HUES6 (cell line): ENCODE data around the gene ANKRD37.

Source experiments
- H3K27ac ChIP-seq: 2 replicates; pipeline ENCODE4 v1.7.0; 2013; ENCODE audit warnings: low read depth, mild to moderate bottlenecking, low read length, inconsistent platforms
- H3K27me3 ChIP-seq: 2 replicates; pipeline ENCODE4 v1.6.1; 2013; ENCODE audit warnings: low read length; ENCODE audit not compliant: control insufficient read depth, insufficient read depth
- H3K36me3 ChIP-seq: 2 replicates; pipeline ENCODE4 v1.6.1; 2013; ENCODE audit warnings: low read length; ENCODE audit not compliant: control insufficient read depth, insufficient read depth
- H3K4me1 ChIP-seq: 2 replicates; pipeline ENCODE4 v1.6.1; 2013; ENCODE audit warnings: low read length; ENCODE audit not compliant: control insufficient read depth, insufficient read depth
- H3K4me3 ChIP-seq: 2 replicates; pipeline ENCODE4 v1.5.1; 2013; ENCODE audit warnings: low read depth, low read length
- H3K9ac ChIP-seq: one replicate; pipeline ENCODE4 v1.6.1; 2013; ENCODE audit warnings: mild to moderate bottlenecking, low read length
- H3K9me3 ChIP-seq: 2 replicates; pipeline ENCODE4 v1.6.1; 2013; ENCODE audit warnings: low read depth, low read length; ENCODE audit not compliant: control insufficient read depth, insufficient read depth

The ANKRD37 gene

GRCh38 chr4:185394568-185395237 is 1.9 kb upstream of the ANKRD37 start:
- H3K4me1 ChIP-seq: peaks cover 10% of the 10 kb centered on the region; the same call in 1 of the 2 replicates
- no peaks in the 10 kb centered on the region; the same call in 1 of the 2 replicates for H3K9me3 ChIP-seq
- no peaks in the 10 kb centered on the region; the same call in 1 of the 2 replicates for H3K27me3 ChIP-seq
- no peak overlapping the region for H3K4me3 ChIP-seq
- H3K27ac ChIP-seq: no peak overlapping the region
- no peak overlapping the region for H3K9ac ChIP-seq
- H3K36me3 ChIP-seq: peaks cover 10% of the 10 kb centered on the region; the same call in 1 of the 2 replicates

- Histone ChIP-seq H3K9me3 (no peaks in the 10 kb centered on the region; the same call in 1 of the 2 replicates), H3K27ac (peak within 1 kb of the TSS; percentile 44; the same call in 1 of the 2 replicates), H3K9ac (peak within 1 kb of the TSS; percentile 65), H3K4me1 (peaks cover 10% of the 10 kb centered on the region; the same call in 1 of the 2 replicates), H3K36me3 (peaks cover 10% of the 10 kb centered on the region; the same call in 1 of the 2 replicates), H3K4me3 (peak within 1 kb of the TSS; percentile 67), H3K27me3 (no peaks in the 10 kb centered on the region; the same call in 1 of the 2 replicates)
Observed at GRCh38 chr4:185395238-185395955, 1.2 kb upstream of the ANKRD37 start, which contains the start of gene LRP2BP. Gene LRP2BP (minus strand): TSS chr4:185395924. CDS start chr4:185378186, 17,738 bp downstream.

GRCh38 chr4:185395956-185396723 is 501 bp upstream of the ANKRD37 start:
- peak overlapping the region; percentile 65 for H3K9ac ChIP-seq
- peaks cover 13% of the 10 kb centered on the region; the same call in 1 of the 2 replicates for H3K36me3 ChIP-seq
- no peaks in the 10 kb centered on the region; the same call in 1 of the 2 replicates for H3K27me3 ChIP-seq
- peak overlapping the region; percentile 44; the same call in 1 of the 2 replicates for H3K27ac ChIP-seq
- no peaks in the 10 kb centered on the region; the same call in 1 of the 2 replicates for H3K9me3 ChIP-seq
- H3K4me3 ChIP-seq: peak overlapping the region; percentile 67
- H3K4me1 ChIP-seq: peaks cover 10% of the 10 kb centered on the region; the same call in 1 of the 2 replicates

GRCh38 chr4:185398618-185399017 is 2.0 kb downstream of the ANKRD37 start:
- Histone ChIP-seq H3K27ac (no peak overlapping the region), H3K9me3 (no peaks in the 10 kb centered on the region), H3K9ac (no peak overlapping the region), H3K4me3 (no peak overlapping the region), H3K4me1 (peaks cover 10% of the 10 kb centered on the region; the same call in 1 of the 2 replicates), H3K36me3 (peaks cover 30% of the 10 kb centered on the region), H3K27me3 (no peaks in the 10 kb centered on the region; the same call in 1 of the 2 replicates)

GRCh38 chr4:185399466-185399865 is 2.8 kb downstream of the ANKRD37 start:
- no peak overlapping the region for H3K9ac ChIP-seq
- H3K4me1 ChIP-seq: peaks cover 10% of the 10 kb centered on the region; the same call in 1 of the 2 replicates
- no peak overlapping the region for H3K4me3 ChIP-seq
- no peaks in the 10 kb centered on the region for H3K9me3 ChIP-seq
- H3K27ac ChIP-seq: no peak overlapping the region
- H3K27me3 ChIP-seq: no peaks in the 10 kb centered on the region; the same call in 1 of the 2 replicates
- H3K36me3 ChIP-seq: peaks cover 31% of the 10 kb centered on the region

- peaks cover 50% of the 10 kb centered on the region for H3K36me3 ChIP-seq
Observed at GRCh38 chr4:185404031-185404430, 7.4 kb downstream of the ANKRD37 start.

GRCh38 chr4:185405296-185405999 is 8.8 kb downstream of the ANKRD37 start:
- H3K27me3 ChIP-seq: no peaks in the 10 kb centered on the region
- no peak overlapping the region for H3K4me3 ChIP-seq
- H3K4me1 ChIP-seq: no peaks in the 10 kb centered on the region
- H3K9ac ChIP-seq: no peak overlapping the region
- peaks cover 50% of the 10 kb centered on the region for H3K36me3 ChIP-seq
- peaks cover 4% of the 10 kb centered on the region; the same call in 1 of the 2 replicates for H3K9me3 ChIP-seq
- H3K27ac ChIP-seq: no peak overlapping the region

More at GRCh38 chr4:185404031-185404430, 7.4 kb downstream of the ANKRD37 start:
- no peaks in the 10 kb centered on the region for H3K9me3 ChIP-seq
- H3K27ac ChIP-seq: no peak overlapping the region
- H3K27me3 ChIP-seq: no peaks in the 10 kb centered on the region
- H3K9ac ChIP-seq: no peak overlapping the region
- no peak overlapping the region for H3K4me3 ChIP-seq
- H3K4me1 ChIP-seq: no peaks in the 10 kb centered on the region

- H3K9me3 ChIP-seq: peaks cover 4% of the 10 kb centered on the region; the same call in 1 of the 2 replicates
- H3K4me3 ChIP-seq: no peak overlapping the region
- no peak overlapping the region for H3K9ac ChIP-seq
- H3K36me3 ChIP-seq: peaks cover 40% of the 10 kb centered on the region
- no peak overlapping the region for H3K27ac ChIP-seq
- no peaks in the 10 kb centered on the region for H3K4me1 ChIP-seq
- H3K27me3 ChIP-seq: no peaks in the 10 kb centered on the region
Observed at GRCh38 chr4:185408432-185408831, 11.8 kb downstream of the ANKRD37 start.

GRCh38 chr4:185411849-185412248 is 15.2 kb downstream of the ANKRD37 start:
- Histone ChIP-seq H3K4me3 (no peak overlapping the region), H3K4me1 (no peaks in the 10 kb centered on the region), H3K9me3 (peaks cover 4% of the 10 kb centered on the region; the same call in 1 of the 2 replicates), H3K27ac (no peak overlapping the region), H3K36me3 (peaks cover 37% of the 10 kb centered on the region), H3K27me3 (no peaks in the 10 kb centered on the region), H3K9ac (no peak overlapping the region)

GRCh38 chr4:185412412-185412811 is 15.8 kb downstream of the ANKRD37 start:
- no peak overlapping the region for H3K9ac ChIP-seq
- H3K36me3 ChIP-seq: peaks cover 42% of the 10 kb centered on the region
- no peak overlapping the region for H3K27ac ChIP-seq

More at GRCh38 chr4:185412412-185412811, 15.8 kb downstream of the ANKRD37 start:
- Histone ChIP-seq H3K27me3 (no peaks in the 10 kb centered on the region), H3K4me1 (no peaks in the 10 kb centered on the region), H3K9me3 (peaks cover 4% of the 10 kb centered on the region; the same call in 1 of the 2 replicates), H3K4me3 (no peak overlapping the region)
